Activated CD4-positive, alpha-beta T cell treated with anti-CD3 and anti-CD28 coated beads for 24 hours (primary cell): ENCODE data around the gene TNXB.
A peak's percentile ranks its signal among the peaks of the same experiment; 100 is the strongest.
"Not testable (repeated sequence)": the region's sequence is repeated elsewhere in the genome, so short reads cannot be mapped to it uniquely, and the experiment has no call there.

Experiments
- DNase-seq, 2 donors: peaks; one replicate each; pipeline ENCODE4 v3.0.0-alpha.2; 2020; ENCODE audit warnings: low read depth in 2 of 2

Gene TNXB

DNA sequence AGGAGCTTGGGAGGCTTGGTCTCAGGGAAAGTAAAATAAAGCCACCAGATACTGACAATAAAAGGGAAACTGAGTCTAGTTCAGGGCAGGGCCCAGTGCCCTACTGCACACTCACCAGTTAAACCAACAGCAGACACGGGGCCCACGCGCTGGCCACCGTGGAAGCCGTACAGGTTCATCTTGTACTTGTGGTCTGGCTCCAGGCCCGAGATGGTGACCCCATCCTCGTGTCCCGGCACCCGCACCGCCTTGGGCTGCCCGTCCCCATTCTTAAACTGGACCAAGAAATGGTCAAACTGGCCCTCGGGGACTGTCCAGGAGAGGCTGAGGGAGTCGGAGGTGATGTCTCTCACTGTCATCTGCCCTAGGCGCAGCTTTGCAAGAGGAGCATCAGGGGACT is 44.4 kb downstream of the TNXB start:
- no peak for DNase-seq

DNA sequence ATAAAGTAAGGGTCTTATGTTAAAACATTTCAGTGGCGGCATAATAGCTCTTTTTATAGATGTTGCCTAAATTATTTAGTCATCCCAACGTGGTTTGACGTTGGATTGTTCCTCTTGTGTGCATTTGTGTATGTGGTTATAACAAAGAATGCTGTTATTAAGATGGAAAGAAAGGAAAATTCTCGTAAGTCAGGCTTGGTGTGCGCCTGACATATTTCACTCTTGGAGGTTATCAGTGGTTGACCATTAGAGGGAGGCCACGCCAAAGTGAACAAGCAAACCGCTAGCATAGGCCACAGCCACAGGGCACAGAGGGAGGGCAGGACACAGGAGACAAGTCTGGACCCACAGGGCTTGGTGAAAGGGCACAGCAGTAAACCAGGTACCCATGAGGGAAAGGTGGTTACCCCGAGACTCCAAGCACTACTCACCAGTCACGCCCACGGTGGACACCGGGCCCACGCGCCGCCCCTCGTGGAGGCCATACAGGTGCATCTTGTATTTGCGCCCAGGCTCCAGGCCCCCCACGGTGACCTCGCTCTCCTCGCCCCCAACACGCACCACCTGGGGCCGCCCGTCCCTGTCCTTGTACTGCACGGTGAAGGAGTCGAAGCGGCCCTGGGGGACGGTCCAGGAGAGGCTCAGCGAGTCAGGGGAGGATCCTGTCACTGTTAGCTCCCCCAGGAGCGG is 48.0 kb downstream of the TNXB start:
- no peak for DNase-seq

DNA sequence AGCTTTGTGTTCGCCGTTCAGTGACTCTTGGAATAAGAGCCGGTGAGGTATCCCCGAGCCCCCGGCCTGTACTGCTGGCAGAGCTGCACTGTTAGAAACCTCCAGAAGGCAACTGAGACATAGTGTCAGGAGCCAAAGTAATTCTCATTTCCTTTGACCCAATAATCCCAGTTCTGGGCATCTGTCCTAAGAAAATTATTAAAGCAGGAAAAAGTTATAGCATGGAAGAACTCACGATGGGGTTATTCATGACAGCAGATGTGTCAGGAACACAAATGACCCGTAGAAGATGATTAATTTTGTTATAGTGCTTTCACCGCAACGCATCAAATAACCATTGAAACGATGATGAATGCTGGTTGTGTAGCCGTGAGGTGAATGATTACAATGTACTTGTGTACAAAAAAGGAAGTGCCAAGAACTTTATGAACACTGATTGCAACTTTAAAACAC is 50.6 kb downstream of the TNXB start:
- no peak for DNase-seq

DNA sequence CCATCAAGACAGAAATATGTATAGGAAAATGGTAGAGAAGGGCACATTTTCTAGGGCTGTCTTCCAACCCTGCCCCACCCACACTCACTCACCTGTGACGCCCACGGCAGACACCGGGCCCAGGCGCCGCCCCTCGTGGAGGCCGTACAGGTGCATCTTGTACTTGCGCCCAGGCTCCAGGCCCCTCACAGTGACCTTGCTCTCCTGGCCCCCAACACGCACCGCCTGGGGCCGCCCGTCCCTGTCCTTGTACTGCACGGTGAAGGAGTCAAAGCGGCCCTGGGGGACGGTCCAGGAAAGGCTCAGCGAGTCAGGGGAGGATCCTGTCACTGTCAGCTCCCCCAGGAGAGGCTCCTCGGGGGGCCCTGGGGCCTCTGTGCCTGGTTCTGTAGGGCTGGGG is 51.2 kb downstream of the TNXB start:
- DNase-seq: no peak

DNA sequence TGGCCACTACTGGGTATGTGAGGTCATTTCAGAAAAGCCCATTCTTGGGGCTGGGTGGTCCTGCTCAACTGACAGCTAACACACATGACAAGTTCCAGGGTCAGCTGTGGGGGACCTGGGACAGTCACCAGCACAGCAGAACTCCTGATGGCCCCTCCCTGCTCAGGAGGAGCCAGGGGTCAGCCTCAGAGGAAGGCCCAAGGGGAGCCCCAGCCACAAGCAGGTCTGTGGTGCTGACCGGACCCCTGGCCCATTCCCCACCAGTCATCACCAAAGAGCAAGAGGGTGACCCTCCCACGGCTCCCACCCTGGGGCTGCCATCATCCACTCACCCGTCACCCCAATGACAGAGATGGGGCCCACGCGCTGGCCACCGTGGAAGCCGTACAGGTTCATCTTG is 52.9 kb downstream of the TNXB start:
- DNase-seq: no peak

DNA sequence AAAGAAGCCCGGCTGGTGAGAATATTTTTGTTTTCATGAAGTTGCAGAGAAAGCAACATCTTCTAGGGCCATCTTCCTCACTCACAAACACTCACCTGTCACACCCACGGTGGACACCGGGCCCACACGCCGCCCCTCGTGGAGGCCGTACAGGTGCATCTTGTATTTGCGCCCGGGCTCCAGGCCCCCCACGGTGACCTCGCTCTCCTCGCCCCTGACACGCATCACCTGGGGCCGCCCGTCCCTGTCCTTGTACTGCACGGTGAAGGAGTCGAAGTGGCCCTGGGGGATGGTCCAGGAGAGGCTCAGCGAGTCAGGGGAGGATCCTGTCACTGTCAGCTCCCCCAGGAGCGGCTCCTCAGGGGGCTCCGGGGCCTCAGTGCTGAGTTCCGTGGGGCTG is 53.4 kb downstream of the TNXB start:
- not testable (repeated sequence) for DNase-seq

DNA sequence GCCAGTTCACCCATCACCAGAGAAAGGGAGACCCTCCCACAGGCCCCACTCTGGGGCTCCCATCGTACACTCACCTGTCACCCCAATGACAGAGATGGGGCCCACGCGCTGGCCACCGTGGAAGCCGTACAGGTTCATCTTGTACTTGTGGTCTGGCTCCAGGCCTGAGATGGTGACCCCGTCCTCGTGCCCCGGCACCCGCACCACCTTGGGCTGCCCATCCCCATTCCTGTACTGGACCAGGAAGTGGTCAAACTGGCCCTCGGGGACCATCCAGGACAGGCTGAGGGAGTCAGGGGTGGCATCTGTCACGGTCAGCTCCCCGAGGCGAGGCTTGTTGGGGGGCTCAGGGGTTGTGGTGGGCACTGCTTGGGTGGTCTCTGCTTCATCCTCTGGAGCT is 55.8 kb downstream of the TNXB start:
- DNase-seq: not testable (repeated sequence)

DNA sequence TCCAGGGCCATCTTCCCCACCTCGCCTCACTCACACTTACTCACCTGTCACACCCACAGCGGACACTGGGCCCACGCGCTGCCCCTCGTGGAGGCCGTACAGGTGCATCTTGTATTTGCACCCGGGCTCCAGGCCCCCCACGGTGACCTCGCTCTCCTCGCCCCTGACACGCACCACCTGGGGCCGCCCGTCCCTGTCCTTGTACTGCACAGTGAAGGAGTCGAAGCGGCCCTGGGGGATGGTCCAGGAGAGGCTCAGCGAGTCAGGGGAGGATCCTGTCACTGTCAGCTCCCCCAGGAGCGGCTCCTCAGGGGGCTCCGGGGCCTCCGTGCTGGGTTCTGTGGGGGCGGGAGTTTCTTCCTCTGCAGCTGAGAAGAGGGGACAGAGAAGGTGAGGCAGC is 56.5 kb downstream of the TNXB start:
- DNase-seq: not testable (repeated sequence)

DNA sequence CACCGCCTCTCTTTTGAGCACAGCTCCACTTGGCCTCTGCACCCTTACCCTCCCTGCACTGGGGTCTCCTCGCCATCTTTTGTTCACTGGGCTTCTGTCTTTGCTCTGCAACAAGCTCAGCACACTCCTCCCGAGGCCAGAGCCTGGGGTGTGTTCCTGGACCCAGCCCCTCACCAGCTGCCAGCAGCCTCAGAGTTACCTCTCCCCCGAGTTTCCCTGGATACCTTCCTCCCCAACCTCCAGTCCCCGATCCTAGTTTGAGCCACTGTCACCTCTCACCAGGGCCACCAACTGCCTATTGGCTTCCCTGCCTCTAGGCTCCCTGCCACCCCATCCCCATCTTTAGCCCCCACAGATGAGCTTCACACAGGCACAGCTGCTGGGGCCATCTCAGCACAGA is 58.6 kb downstream of the TNXB start:
- DNase-seq: no peak

DNA sequence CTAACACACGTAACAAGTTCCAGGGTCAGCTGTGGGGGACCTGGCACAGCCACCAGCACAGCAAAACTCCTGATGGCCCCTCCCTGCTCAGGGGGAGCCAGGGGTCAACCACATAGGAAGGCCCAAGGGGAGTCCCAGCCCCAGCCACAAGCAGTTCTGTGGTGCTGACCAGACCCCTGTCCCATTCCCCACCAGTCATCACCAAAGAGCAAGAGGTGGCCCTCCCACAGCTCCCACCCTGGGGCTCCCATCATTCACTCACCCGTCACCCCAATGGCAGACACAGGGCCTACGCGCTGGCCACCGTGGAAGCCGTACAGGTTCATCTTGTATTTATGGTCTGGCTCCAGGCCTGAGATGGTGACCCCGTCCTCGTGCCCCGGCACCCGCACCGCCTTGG is 59.4 kb downstream of the TNXB start:
- DNase-seq: not testable (repeated sequence)

DNA sequence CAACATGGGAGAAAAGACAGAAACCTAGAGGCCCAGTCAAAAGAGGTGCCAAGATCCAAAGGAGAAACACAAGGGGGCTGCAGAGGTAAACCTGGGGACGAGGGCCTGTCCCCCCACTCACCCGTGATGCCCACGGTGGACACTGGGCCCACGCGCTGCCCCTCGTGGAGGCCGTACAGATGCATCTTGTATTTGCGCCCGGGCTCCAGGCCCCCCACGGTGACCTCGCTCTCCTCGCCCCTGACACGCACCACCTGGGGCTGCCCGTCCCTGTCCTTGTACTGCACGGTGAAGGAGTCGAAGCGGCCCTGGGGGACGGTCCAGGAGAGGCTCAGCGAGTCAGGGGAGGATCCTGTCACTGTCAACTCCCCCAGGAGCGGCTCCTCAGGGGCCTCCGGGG is 60.0 kb downstream of the TNXB start:
- DNase-seq: not testable (repeated sequence)

DNA sequence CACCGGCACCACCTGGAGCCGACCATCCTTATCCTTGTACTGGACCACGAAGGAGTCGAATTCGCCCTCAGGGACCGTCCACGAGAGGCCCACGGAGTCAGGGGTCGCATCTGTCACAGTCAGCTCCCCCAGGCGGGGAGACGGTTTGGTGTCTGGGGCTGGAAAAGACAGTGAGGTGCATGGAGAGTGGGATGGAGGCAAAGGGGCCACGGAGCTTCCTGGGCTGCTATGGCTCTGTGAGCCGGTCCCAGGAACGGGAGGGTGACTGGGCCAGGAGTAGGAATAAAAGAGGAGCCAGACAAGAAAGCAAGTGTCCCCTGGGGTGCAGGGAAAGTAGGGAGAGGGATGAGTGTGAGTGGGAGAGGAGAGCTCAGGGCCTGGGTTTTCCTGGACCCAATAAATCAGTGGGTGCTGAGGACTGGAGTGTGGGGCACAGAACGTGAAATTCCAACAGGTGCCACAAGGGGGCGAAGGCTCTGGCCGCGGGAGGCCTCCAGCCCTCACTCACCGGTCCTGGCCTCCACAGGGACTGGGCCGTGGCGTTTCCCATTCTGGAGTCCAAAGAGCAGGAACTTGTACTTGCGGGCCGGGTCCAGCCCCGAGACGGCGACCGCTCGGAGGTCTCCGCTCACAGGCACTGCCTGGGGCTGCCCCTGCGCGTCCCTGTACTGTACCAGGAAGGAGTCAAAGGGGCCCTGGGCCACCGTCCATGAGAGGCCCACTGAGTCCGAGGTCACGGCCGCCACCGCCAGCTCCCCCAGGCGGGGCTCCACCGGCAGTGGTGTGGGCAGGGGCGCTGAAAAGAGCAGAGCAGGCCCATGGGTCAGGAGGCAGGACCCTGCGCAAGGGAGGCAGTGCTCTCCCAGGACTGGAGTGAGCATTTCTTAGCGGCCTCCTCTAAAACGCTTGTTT is 61.0 kb downstream of the TNXB start:
- peak; percentile 64 to 72 for DNase-seq

DNA sequence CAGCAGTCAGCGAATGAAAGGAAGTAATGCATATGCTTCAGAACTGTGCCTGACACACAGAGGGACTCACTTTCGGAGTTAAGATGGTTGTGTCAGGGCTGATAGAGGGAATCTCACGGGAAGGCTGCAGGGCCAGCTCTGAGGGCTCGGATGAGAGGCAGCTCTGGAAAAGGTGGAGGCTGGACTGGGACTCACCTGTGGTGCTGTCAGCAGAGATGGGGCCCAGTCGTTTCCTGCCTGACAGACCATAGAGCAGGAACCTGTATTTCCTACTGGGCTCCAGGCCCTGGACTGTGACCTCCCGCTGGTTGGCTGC is 61.6 kb downstream of the TNXB start:
- DNase-seq: no peak

DNA sequence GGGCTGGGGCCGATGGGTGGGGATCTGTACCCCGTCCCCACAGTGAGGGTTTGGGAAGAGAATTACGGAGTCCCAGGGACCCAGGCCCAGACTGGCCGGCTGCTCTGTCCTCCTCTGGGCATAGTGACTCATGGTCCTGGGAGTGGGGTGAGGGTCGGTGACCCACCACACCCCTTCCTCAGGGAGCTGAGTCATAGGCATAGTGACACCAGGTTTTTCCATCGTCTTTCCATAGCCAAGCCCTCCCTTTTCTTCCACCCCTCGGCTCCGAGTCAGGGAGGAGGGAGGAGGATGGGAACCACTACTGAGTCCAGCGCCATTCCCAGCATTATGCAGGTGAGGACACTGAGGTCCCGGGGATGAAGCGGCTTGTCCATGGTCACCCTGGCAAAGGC is 62.1 kb downstream of the TNXB start:
- DNase-seq: no peak

DNA sequence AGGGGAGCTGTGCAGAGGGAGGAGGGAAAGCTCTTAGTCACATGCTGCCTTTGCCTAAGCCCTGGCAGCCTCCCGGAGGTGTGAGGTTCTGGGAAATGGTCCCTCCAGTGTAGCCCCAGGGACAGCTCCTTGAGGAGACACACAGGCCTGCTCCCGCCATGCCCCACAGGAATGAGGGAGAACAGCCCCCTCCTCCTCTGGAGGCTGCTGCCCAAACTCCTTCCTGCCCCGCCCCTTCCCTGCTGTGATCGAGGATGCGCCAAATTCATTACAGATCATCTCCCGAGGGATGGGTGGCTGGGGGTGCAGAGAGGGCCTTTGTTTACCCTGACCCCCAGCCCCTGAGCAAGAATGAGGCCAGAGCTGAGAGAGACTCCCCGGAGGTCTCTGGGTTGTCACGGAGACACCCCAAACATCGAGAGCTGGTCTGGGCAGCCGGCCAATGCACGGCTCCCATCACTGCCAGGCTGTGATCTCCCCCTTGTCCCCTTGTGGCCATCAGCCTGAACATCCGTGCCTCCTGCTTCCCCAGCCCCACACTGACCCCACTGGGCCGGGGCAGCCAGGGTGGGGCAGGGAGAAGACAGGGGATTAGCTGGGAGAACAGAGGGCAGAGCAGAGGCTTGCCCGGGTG is 62.6 kb downstream of the TNXB start:
- DNase-seq: no peak

DNA sequence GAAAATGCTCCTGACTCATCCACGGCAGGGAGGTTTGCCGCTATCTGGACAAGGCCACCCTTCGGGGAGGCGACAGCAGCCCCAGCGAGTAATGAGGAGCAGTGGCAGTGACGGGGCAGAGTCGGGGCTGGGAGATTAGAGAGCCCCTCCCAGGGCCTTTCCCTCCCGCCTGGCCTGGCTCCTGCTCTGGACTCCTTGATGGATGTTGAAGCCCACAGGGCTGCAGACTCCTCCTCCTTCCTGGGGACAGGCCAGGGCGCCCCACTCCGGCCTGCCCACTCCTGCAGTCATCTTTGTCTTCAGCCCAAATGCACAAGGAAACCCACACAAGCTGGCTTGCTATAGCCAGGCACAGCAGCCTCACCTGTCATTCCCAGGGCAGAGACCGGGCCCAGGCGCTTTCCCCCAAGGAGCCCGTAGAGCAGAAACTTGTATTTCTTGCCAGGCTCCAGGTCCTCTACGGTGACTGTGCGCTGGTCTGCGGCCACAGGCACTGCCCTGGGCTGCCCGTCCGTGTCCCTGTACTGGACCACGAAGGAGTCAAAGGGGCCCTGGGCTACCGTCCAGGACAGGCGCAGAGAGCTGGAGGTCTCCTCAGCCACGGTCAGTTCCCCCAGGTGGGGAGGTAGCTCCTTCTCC is 63.2 kb downstream of the TNXB start:
- DNase-seq: no peak

DNA sequence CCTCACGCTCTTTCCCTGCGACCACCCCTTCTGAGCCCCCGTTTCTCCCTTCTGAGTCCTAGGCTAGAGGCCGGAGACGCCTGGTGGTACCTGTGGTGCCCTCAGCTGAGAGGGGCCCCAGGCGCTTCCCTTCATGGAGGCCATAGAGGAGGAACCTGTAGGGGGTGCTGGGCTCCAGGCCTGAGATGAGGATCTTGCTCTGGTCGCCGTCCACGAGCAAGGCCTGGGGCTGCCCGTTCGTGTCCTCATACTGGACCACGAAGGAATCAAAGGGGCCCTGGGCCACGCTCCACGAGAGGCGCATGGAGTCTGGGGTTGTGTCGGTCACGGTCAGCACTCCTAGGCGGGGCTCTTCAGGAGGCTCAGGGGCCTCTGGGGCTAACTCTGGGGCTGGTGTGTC is 64.2 kb downstream of the TNXB start:
- not testable (repeated sequence) for DNase-seq

DNA sequence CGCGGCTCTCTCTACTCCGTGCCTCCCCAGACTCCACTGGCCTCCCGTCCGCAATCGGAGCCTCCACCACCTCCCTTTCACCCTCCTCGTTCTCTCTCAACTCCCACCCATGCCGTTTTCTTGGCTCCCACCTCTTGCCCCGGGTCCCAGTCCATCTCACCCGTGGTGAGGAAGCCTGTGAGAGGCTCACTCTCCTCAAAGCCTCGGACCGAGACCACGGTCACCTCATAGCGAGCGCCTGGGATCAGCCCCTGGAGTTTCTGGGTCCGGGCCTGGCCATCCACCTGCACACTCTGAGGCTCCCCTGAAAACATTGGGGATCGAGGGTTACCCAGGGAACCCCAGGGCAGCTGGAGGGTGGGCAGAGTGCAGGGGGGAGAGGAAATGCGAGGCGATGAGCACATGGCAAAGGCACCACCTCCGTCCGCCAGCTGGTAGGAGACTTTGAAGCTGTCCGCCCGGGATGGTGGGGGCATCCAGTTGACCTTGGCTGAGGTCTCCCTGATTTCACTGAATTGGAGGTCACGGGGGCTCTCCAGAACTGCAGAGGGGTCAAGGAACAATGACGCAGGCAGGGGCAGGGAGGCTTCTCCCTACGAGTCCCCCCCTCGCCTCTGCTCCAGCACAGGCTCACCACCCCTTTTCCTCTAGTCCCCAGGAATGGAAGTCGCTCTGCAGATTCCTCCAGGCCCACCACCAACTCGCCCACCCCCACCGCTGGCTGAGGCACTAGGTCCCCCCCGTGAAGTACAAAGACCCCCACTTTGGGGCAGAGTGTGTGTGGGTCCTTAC is 65.4 kb downstream of the TNXB start:
- not testable (repeated sequence) for DNase-seq

DNA sequence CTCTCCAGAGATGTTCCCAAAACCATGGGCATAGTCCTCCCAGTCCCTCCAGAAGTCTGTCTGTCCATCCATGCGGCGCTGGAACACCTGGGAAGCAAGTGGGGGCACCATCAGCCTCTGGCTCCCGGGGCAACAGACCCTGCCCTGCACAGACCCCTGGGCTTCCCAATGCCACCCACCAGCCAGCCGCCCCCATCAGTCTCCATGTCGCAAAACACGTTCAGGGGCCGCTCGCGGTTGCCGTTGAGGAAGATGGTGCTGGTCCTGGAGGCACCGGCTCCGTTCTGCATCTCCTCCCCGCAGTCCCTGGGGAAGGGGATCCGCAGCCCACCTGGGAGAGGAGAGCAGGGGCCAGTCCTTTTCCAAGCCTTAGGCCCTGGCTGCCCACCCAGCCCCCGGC is 66.9 kb downstream of the TNXB start:
- DNase-seq: not testable (repeated sequence)

DNA sequence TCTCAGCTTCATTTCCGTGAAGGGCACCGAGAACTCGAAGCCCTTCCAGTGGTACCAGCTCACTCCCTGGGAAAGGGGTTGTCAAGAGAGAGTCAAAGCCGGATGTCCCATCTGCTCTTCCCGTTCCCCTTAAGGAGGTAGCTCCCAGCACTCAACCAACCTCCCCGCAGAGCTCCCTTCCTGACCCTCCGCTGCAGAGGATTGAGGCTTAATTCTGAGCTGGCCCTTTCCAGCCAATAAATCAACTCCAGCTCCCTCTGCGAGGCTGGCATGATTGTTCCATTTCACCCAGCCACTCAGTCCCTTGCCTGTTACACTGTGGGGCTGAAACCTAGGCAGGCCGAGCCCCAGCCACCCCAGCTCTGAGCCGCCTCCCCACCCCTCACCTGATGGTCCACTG is 67.8 kb downstream of the TNXB start:
- not testable (repeated sequence) for DNase-seq

DNA sequence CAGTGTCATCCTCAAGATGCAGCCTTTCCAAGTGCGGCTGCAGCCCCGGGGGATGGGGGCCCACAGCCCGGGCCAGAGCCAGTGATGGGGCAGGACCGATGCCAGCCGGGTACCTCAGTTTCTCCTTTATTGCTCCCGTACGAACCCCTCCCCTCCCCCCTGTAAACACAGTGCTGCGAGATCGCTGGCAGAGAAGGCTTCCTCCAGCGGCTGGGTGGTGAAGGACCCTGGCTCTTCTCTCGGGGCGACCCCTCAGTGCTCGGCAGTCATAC is 68.2 kb downstream of the TNXB start:
- DNase-seq: not testable (repeated sequence)
